Measurements from ENCODE around the gene SLC25A1.

Gene SLC25A1

GRCh38 chr22:19220867-19221266 is 42.3 kb upstream of the SLC25A1 start:
- Histone ChIP-seq H3K36me3 (ENCODE audit: insufficient read depth, low read length) (no peaks in the 10 kb centered on the region), H3K4me3 (ENCODE audit: low read length, poor library complexity, severe bottlenecking) (no peak overlapping the region), H3F3A (ENCODE audit: low read depth) (no peaks in the 10 kb centered on the region), H3K9me3 (ENCODE audit: insufficient read depth, low read depth, low read length) (no peaks in the 10 kb centered on the region), H3K4me2 (ENCODE audit: low read depth, low read length, poor library complexity, severe bottlenecking) (no peak overlapping the region), H3K27me3 (ENCODE audit: insufficient read depth, low read length, poor library complexity, severe bottlenecking) (no peaks in the 10 kb centered on the region), H2AFZ (ENCODE audit: low read length) (no peak overlapping the region), H3K9ac (ENCODE audit: low read depth, low read length, poor library complexity, severe bottlenecking) (no peak overlapping the region), H3K9me2 (replicated peaks; ENCODE audit: low read depth, low read length) (no peaks in the 10 kb centered on the region), H3K4me1 (ENCODE audit: insufficient read depth, low read length, poor library complexity, severe bottlenecking) (peaks cover 21% of the 10 kb centered on the region), H3K79me2 (ENCODE audit: insufficient read depth, low read length) (no peaks in the 10 kb centered on the region), H4K20me1 (ENCODE audit: insufficient read depth, low read length, poor library complexity, severe bottlenecking) (no peaks in the 10 kb centered on the region)
- TF ChIP-seq CTCF (conservative IDR thresholded peaks at IDR 0.05; ENCODE audit: low read length) (no peak), EZH2phosphoT487 (IDR thresholded peaks at IDR 0.05; ENCODE audit: borderline replicate concordance) (no peak)

GRCh38 chr22:19218541-19219233 is 40.2 kb upstream of the SLC25A1 start:
- peak overlapping the region; percentile 22; the same call in 1 of the 2 replicates for H2AFZ ChIP-seq (ENCODE audit: low read length)
- H3K36me3 ChIP-seq (ENCODE audit: insufficient read depth, low read length) = no peaks in the 10 kb centered on the region

GRCh38 chr22:19216579-19216978 is 38.0 kb upstream of the SLC25A1 start:
- Histone ChIP-seq H3K4me1 (ENCODE audit: insufficient read depth, low read length, poor library complexity, severe bottlenecking) (peaks cover 14% of the 10 kb centered on the region), H3F3A (ENCODE audit: low read depth) (no peaks in the 10 kb centered on the region), H3K9me3 (ENCODE audit: insufficient read depth, low read depth, low read length) (no peaks in the 10 kb centered on the region), H3K36me3 (ENCODE audit: insufficient read depth, low read length) (no peaks in the 10 kb centered on the region), H3K79me2 (ENCODE audit: insufficient read depth, low read length) (no peaks in the 10 kb centered on the region), H3K9me2 (replicated peaks; ENCODE audit: low read depth, low read length) (no peaks in the 10 kb centered on the region), H4K20me1 (ENCODE audit: insufficient read depth, low read length, poor library complexity, severe bottlenecking) (no peaks in the 10 kb centered on the region), H2AFZ (ENCODE audit: low read length) (no peak overlapping the region), H3K4me2 (ENCODE audit: low read depth, low read length, poor library complexity, severe bottlenecking) (no peak overlapping the region), H3K27me3 (ENCODE audit: insufficient read depth, low read length, poor library complexity, severe bottlenecking) (no peaks in the 10 kb centered on the region), H3K9ac (ENCODE audit: low read depth, low read length, poor library complexity, severe bottlenecking) (no peak overlapping the region), H3K4me3 (ENCODE audit: low read length, poor library complexity, severe bottlenecking) (no peak overlapping the region)
- no peak for TF ChIP-seq EZH2phosphoT487 (IDR thresholded peaks at IDR 0.05; ENCODE audit: borderline replicate concordance)
- TF ChIP-seq CTCF (conservative IDR thresholded peaks at IDR 0.05; ENCODE audit: low read length) = no peak

More at GRCh38 chr22:19218541-19219233, 40.2 kb upstream of the SLC25A1 start:
- H3K27me3 ChIP-seq (ENCODE audit: insufficient read depth, low read length, poor library complexity, severe bottlenecking) = no peaks in the 10 kb centered on the region
- H3K4me3 ChIP-seq (ENCODE audit: low read length, poor library complexity, severe bottlenecking) = peak overlapping the region; percentile 14
- H3F3A ChIP-seq (ENCODE audit: low read depth) = no peaks in the 10 kb centered on the region
- peaks cover 16% of the 10 kb centered on the region for H3K4me1 ChIP-seq (ENCODE audit: insufficient read depth, low read length, poor library complexity, severe bottlenecking)
- H4K20me1 ChIP-seq (ENCODE audit: insufficient read depth, low read length, poor library complexity, severe bottlenecking) = no peaks in the 10 kb centered on the region
- no peaks in the 10 kb centered on the region for H3K9me3 ChIP-seq (ENCODE audit: insufficient read depth, low read depth, low read length)
- TF ChIP-seq EZH2phosphoT487 (IDR thresholded peaks at IDR 0.05; ENCODE audit: borderline replicate concordance) (no peak), CTCF (conservative IDR thresholded peaks at IDR 0.05; ENCODE audit: low read length) (no peak)
- H3K9me2 ChIP-seq (replicated peaks; ENCODE audit: low read depth, low read length) = no peaks in the 10 kb centered on the region
- peak overlapping the region; percentile 34 for H3K9ac ChIP-seq (ENCODE audit: low read depth, low read length, poor library complexity, severe bottlenecking)
- peak overlapping the region; percentile 52 for H3K4me2 ChIP-seq (ENCODE audit: low read depth, low read length, poor library complexity, severe bottlenecking)
- H3K79me2 ChIP-seq (ENCODE audit: insufficient read depth, low read length) = no peaks in the 10 kb centered on the region

Measured in Loucy (cell line).